GM21447 (cell line): ENCODE results near the gene LAMTOR4.
A peak's percentile ranks its signal among the peaks of the same experiment; 100 is the strongest.

Experiments
- ATAC-seq: cut with Tn5 transposase; IDR thresholded peaks from one replicate; pipeline ENCODE4 v1.9.1; 2021; ENCODE audit not compliant: unreplicated experiment

LAMTOR4 gene

GRCh38 chr7:100152937-100153666 lies 4.4 kb downstream of the LAMTOR4 start:
- ATAC-seq = no peak

- ATAC-seq = no peak
Observed at GRCh38 chr7:100153708-100154535, 5.2 kb downstream of the LAMTOR4 start.

GRCh38 chr7:100154651-100155491 lies 6.2 kb downstream of the LAMTOR4 start:
- no peak for ATAC-seq

- ATAC-seq = no peak
Observed at GRCh38 chr7:100155553-100156317, 7.0 kb downstream of the LAMTOR4 start.

GRCh38 chr7:100156331-100157068 lies 7.8 kb downstream of the LAMTOR4 start:
- no peak for ATAC-seq

- ATAC-seq = no peak
Observed at GRCh38 chr7:100157069-100157333, 8.3 kb downstream of the LAMTOR4 start.

- ATAC-seq = no peak
Observed at GRCh38 chr7:100157334-100158228, 8.9 kb downstream of the LAMTOR4 start.

GRCh38 chr7:100158229-100159098 lies 9.7 kb downstream of the LAMTOR4 start, which contains the start of gene TRAPPC14:
TRAPPC14 (minus strand) TSS chr7:100158723; CDS start chr7:100158499, 224 bp downstream.
- peak; percentile 70 for ATAC-seq

GRCh38 chr7:100159099-100159623 lies 10.4 kb downstream of the LAMTOR4 start:
- ATAC-seq = no peak

- ATAC-seq = no peak
Observed at GRCh38 chr7:100160067-100160466, 11.3 kb downstream of the LAMTOR4 start.

GRCh38 chr7:100163006-100163531 lies 14.4 kb downstream of the LAMTOR4 start:
- ATAC-seq = no peak

GRCh38 chr7:100163871-100164270 lies 15.2 kb downstream of the LAMTOR4 start:
- ATAC-seq = no peak

- no peak for ATAC-seq
Observed at GRCh38 chr7:100166317-100166940, 17.7 kb downstream of the LAMTOR4 start.

- no peak for ATAC-seq
Observed at GRCh38 chr7:100166970-100167911, 18.5 kb downstream of the LAMTOR4 start.

GRCh38 chr7:100167912-100168323 lies 19.2 kb downstream of the LAMTOR4 start:
- ATAC-seq = no peak
